HS-5 (cell line): ENCODE measurements around the gene ITGA11.
A peak's percentile ranks its signal among the peaks of the same experiment; 100 is the strongest.

Experiments used
- DNase-seq: peaks from one replicate; pipeline ENCODE4 v3.0.0-alpha.2; 2012; ENCODE audit warnings: low read depth

ITGA11 gene

GRCh38 chr15:68286256-68286655, 145.7 kb downstream of the ITGA11 start:
- no peak for DNase-seq

GRCh38 chr15:68285259-68285980, 146.5 kb downstream of the ITGA11 start:
- DNase-seq, result no peak

- no peak for DNase-seq
These were observed 147.2 kb downstream of the ITGA11 start for GRCh38 chr15:68284616-68285258.

GRCh38 chr15:68283401-68283800, 148.6 kb downstream of the ITGA11 start:
- no peak for DNase-seq

GRCh38 chr15:68281008-68281407, 151.0 kb downstream of the ITGA11 start:
- no peak for DNase-seq

GRCh38 chr15:68279779-68280753, 151.9 kb downstream of the ITGA11 start:
- no peak for DNase-seq

- DNase-seq, result no peak
These were observed 153.2 kb downstream of the ITGA11 start for GRCh38 chr15:68278595-68279405.

GRCh38 chr15:68278345-68278594, 153.7 kb downstream of the ITGA11 start:
- DNase-seq, result no peak

GRCh38 chr15:68277603-68278344, 154.2 kb downstream of the ITGA11 start, which contains the start of gene FEM1B:
FEM1B (plus strand) TSS chr15:68277745; CDS start chr15:68278418, 673 bp downstream.
- DNase-seq, result peak; percentile 73

- no peak for DNase-seq
These were observed 154.8 kb downstream of the ITGA11 start for GRCh38 chr15:68277131-68277602.

- no peak for DNase-seq
These were observed 155.3 kb downstream of the ITGA11 start for GRCh38 chr15:68276668-68277067.

GRCh38 chr15:68275165-68275746, 156.7 kb downstream of the ITGA11 start:
- no peak for DNase-seq

- no peak for DNase-seq
These were observed 157.6 kb downstream of the ITGA11 start for GRCh38 chr15:68274201-68274848.

- peak; percentile 51 for DNase-seq
These were observed 159.2 kb downstream of the ITGA11 start for GRCh38 chr15:68272721-68273271.

GRCh38 chr15:68271854-68272471, 160.0 kb downstream of the ITGA11 start:
- DNase-seq, result peak; percentile 55

- DNase-seq, result no peak
These were observed 163.6 kb downstream of the ITGA11 start for GRCh38 chr15:68268405-68268804.

GRCh38 chr15:68265674-68266073, 166.3 kb downstream of the ITGA11 start:
- DNase-seq, result no peak

GRCh38 chr15:68265081-68265480, 166.9 kb downstream of the ITGA11 start:
- DNase-seq, result no peak

- DNase-seq, result no peak
These were observed 167.7 kb downstream of the ITGA11 start for GRCh38 chr15:68264282-68264681.
